GM12878 (cell line): ENCODE data around the gene AMN. TPM values are rescaled to one million over a fixed set of nuclear protein-coding genes. Genes with fewer than 3 reads are reported as not detected.

Experiments
- ATAC-seq: fragments of 200-7000 bp; cut with Tn5 transposase; 3 replicates; pipeline ENCODE4 v1.9.1; 2020; ENCODE audit warnings: mild to moderate bottlenecking, moderate library complexity
- BruUV-seq: library from RNA; stranded (reverse); fragments of 400-500 nt; replicated peaks from 2 replicates; lab custom pipeline; 2021; lab: Mats Ljungman, UMichigan
- CTCF ChIA-PET: fragments of 300-600 bp; sonication (Branson Sonifier 250); formaldehyde crosslinking; extraction: SDS; loops from one replicate; lab custom pipeline; 2021; ENCODE audit warnings: inconsistent platforms; lab: Yijun Ruan, JAX
- POLR2A ChIA-PET: fragments of 350-600 bp; formaldehyde crosslinking; extraction: SDS; loops from one replicate; lab custom pipeline; 2021; ENCODE audit warnings: inconsistent platforms; lab: Charles Lee
- RAD21 ChIA-PET: fragments of 300-600 bp; sonication (Branson Sonifier 250); formaldehyde crosslinking; loops from one replicate; lab custom pipeline; 2023; ENCODE audit warnings: antibody characterized with exemption; ENCODE audit not compliant: unreplicated experiment; lab: Charles Lee
- SMC1A ChIA-PET: fragments of 300-600 bp; sonication (Branson Sonifier 250); formaldehyde crosslinking; loops from one replicate; lab custom pipeline; 2023; ENCODE audit not compliant: unreplicated experiment, uncharacterized antibody; lab: Charles Lee
- DNase-seq: peaks from one replicate; pipeline ENCODE4 v3.0.0-alpha.2; 2011; ENCODE audit warnings: low read depth, low spot score
- FAIRE-seq: peaks from 3 replicates; lab custom pipeline; 2011; peaks lifted over from hg19 to GRCh38; lab: Jason Lieb, UNC
- H2AFZ ChIP-seq: 2 replicates; pipeline ENCODE4 v1.6.0; 2011; ENCODE audit warnings: low read depth, low read length, control low read depth; ENCODE audit not compliant: control insufficient read depth
- H3K27ac ChIP-seq: 2 replicates; pipeline ENCODE4 v1.5.1; 2011; ENCODE audit warnings: control low read depth; ENCODE audit not compliant: control insufficient read depth, insufficient read depth
- H3K27me3 ChIP-seq, 2 experiments: replicated peaks in 1 of 2; 2 replicates each; pipeline versions ENCODE4 v1.6.0 to v1.6.1; 2011; ENCODE audit warnings: low read length in 1 of 2; ENCODE audit not compliant: control insufficient read depth in 2 of 2, insufficient read depth in 2 of 2
- H3K36me3 ChIP-seq, 2 experiments: 2 replicates each; pipeline ENCODE4 v1.5.1; 2011; ENCODE audit warnings: low read length in 1 of 2; ENCODE audit not compliant: control insufficient read depth in 2 of 2, insufficient read depth in 2 of 2
- H3K4me1 ChIP-seq: 2 replicates; pipeline ENCODE4 v1.6.1; 2011; ENCODE audit warnings: mild to moderate bottlenecking, low read length, moderate library complexity, mixed read lengths; ENCODE audit not compliant: control insufficient read depth, insufficient read depth
- H3K4me2 ChIP-seq: 2 replicates; pipeline ENCODE4 v1.6.0; 2011; ENCODE audit warnings: control low read depth; ENCODE audit not compliant: control insufficient read depth, insufficient read depth
- H3K4me3 ChIP-seq: fragments of 200-600 bp; sonication (generic); 2 replicates; pipeline ENCODE4 v1.5.1; 2016
- H3K79me2 ChIP-seq: 2 replicates; pipeline ENCODE4 v1.6.0; 2011; ENCODE audit warnings: low read length; ENCODE audit not compliant: control insufficient read depth, insufficient read depth
- H3K9ac ChIP-seq: 2 replicates; pipeline ENCODE4 v1.8.0; 2011; ENCODE audit warnings: low read length, control low read depth, mixed read lengths; ENCODE audit not compliant: control insufficient read depth, insufficient read depth
- H3K9me3 ChIP-seq: replicated peaks from 3 replicates; pipeline ENCODE4 v1.5.1; 2011; ENCODE audit warnings: mild to moderate bottlenecking, low read length; ENCODE audit not compliant: control insufficient read depth, insufficient read depth
- H4K20me1 ChIP-seq: 2 replicates; pipeline ENCODE4 v1.6.0; 2011; ENCODE audit not compliant: control insufficient read depth, insufficient read depth
- BCL11A ChIP-seq: IDR thresholded peaks from 2 replicates; pipeline ENCODE4 v1.6.1; 2011; ENCODE audit warnings: low read depth, low read length
- BMI1 ChIP-seq: fragments of 450-650 bp; IDR thresholded peaks from 2 replicates; pipeline ENCODE4 v1.6.1; 2016; ENCODE audit warnings: mild to moderate bottlenecking, moderate library complexity, borderline replicate concordance
- CREM ChIP-seq: IDR thresholded peaks from 2 replicates; pipeline ENCODE4 v1.6.1; 2014; ENCODE audit warnings: antibody characterized with exemption, low read depth
- CUX1 ChIP-seq: IDR thresholded peaks from 2 replicates; pipeline ENCODE4 v1.6.1; 2012; ENCODE audit warnings: improper control_type of control experiment, low read depth, low read length; ENCODE audit not compliant: insufficient replicate concordance
- ESRRA ChIP-seq: IDR thresholded peaks from 2 replicates; pipeline ENCODE4 v1.6.1; 2012; ENCODE audit warnings: mild to moderate bottlenecking, low read length, improper control_type of control experiment
- EZH2 ChIP-seq: IDR thresholded peaks from 2 replicates; pipeline ENCODE4 v1.6.1; 2012; ENCODE audit warnings: low read depth, mild to moderate bottlenecking, control low read depth, inconsistent platforms, low read length, borderline replicate concordance; ENCODE audit not compliant: control insufficient read depth
- HCFC1 ChIP-seq: fragments of 150-350 bp; IDR thresholded peaks from 2 replicates; pipeline ENCODE4 v1.6.1; 2014; ENCODE audit warnings: low read length
- IRF4 ChIP-seq: IDR thresholded peaks from 2 replicates; pipeline ENCODE4 v1.6.1; 2011; ENCODE audit warnings: low read depth, low read length
- JUND ChIP-seq: IDR thresholded peaks from 2 replicates; pipeline ENCODE4 v1.6.1; 2012; ENCODE audit warnings: low read depth, mild to moderate bottlenecking, low read length, improper control_type of control experiment, moderate library complexity
- MXI1 ChIP-seq: fragments of 150-350 bp; IDR thresholded peaks from 2 replicates; pipeline ENCODE4 v1.6.1; 2011; ENCODE audit warnings: low read depth, mild to moderate bottlenecking, inconsistent platforms, low read length, improper control_type of control experiment
- MYC ChIP-seq: IDR thresholded peaks from 2 replicates; pipeline ENCODE4 v1.6.1; 2011; ENCODE audit warnings: mild to moderate bottlenecking, low read length, moderate library complexity, inconsistent platforms; ENCODE audit not compliant: insufficient read depth, insufficient replicate concordance, insufficient read length, severe bottlenecking
- NR2F1 ChIP-seq: fragments of 450-650 bp; conservative IDR thresholded peaks from 2 replicates; pipeline ENCODE4 v1.6.1; 2017; ENCODE audit warnings: mild to moderate bottlenecking
- RCOR1 ChIP-seq: conservative IDR thresholded peaks from 2 replicates; pipeline ENCODE4 v1.6.1; 2012; ENCODE audit warnings: low read depth, low read length, improper control_type of control experiment
- RELA ChIP-seq: fragments of 450-650 bp; IDR thresholded peaks from 2 replicates; pipeline ENCODE4 v1.8.0; 2014; ENCODE audit warnings: borderline replicate concordance; ENCODE audit not compliant: partially characterized antibody
- SP1 ChIP-seq: IDR thresholded peaks from one replicate; pipeline ENCODE4 v1.6.1; 2011; ENCODE audit warnings: low read depth, low read length
- TBL1XR1 ChIP-seq: IDR thresholded peaks from 2 replicates; pipeline ENCODE4 v1.6.1; 2012; ENCODE audit warnings: low read depth, low read length, improper control_type of control experiment
- WGBS: methylation state at CpG from one replicate; pipeline ENCODE4 v1.1.6; 2016; ENCODE audit warnings: low lambda C conversion rate; ENCODE audit not compliant: insufficient replicate concordance, insufficient coverage; ENCODE audit errors: missing lambda C conversion rate; 5-methylcytosine and 5-hydroxymethylcytosine counted together
- in situ Hi-C: fragments of 300-500 bp; cut with MboI; formaldehyde crosslinking; loops from 9 replicates; pipeline ENCODE4 v1.14.3; 2018; ENCODE audit warnings: mixed read lengths
- intact Hi-C: fragments of 100-400 bp; cut with micrococcal nuclease; formaldehyde crosslinking; loops from one replicate; pipeline ENCODE4 v1.14.2; 2022; ENCODE audit not compliant: unreplicated experiment
- polyA plus RNA-seq, 11 experiments: library from polyadenylated mRNA; depleted of rRNA in 4 of 11; unstranded in 6 of 11; stranded (reverse) in 5 of 11; fragments of >200 nt; fragmentation: Nextera tagmentation in 4 of 11; fragmentation: Illumina TruSeq in 1 of 11; extraction: Ambion mirVana in 4 of 11; extraction: Trizol in 1 of 11; gene quantifications; 1 replicate in 1 of 11; 2 replicates in 10 of 11; pipeline versions ENCODE4 v1.2.1 to v1.2.3, GENCODE V29; 2011 to 2016; ENCODE audit warnings: inconsistent platforms in 2 of 11, missing spikeins in 2 of 11, low read depth in 1 of 11
- total RNA-seq, 4 experiments: library from RNA; depleted of rRNA in 3 of 4; stranded (reverse); fragments of >200 nt in 3 of 4; fragmentation: Illumina TruSeq in 1 of 4; extraction: Trizol in 1 of 4; gene quantifications; 2 replicates each; pipeline versions ENCODE4 v1.2.1 to v1.2.3, GENCODE V29; 2013 to 2021
- TF ChIP-seq, protein P1 (sequence below): fragments of 450-650 bp; IDR thresholded peaks from 2 replicates; pipeline ENCODE4 v1.6.1; 2016; ENCODE audit warnings: mild to moderate bottlenecking

Gene AMN
- total and polyA plus RNA-seq, 10 of the 15 experiments (the other 5 are each of a cell fraction or from before 2014, with no cell fraction given): 0.03 to 0.33 (median 0.11) TPM; not detected in 6

- intact Hi-C loops: no loop called here
- TF ChIP-seq EZH2: no peak
- TF ChIP-seq ESRRA: no peak
- TF ChIP-seq, protein P1, sequence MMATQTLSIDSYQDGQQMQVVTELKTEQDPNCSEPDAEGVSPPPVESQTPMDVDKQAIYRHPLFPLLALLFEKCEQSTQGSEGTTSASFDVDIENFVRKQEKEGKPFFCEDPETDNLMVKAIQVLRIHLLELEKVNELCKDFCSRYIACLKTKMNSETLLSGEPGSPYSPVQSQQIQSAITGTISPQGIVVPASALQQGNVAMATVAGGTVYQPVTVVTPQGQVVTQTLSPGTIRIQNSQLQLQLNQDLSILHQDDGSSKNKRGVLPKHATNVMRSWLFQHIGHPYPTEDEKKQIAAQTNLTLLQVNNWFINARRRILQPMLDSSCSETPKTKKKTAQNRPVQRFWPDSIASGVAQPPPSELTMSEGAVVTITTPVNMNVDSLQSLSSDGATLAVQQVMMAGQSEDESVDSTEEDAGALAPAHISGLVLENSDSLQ: no peak
- TF ChIP-seq TBL1XR1: no peak
- no peak for TF ChIP-seq JUND
- TF ChIP-seq SP1: no peak
- TF ChIP-seq MXI1: no peak
- no peak for TF ChIP-seq RCOR1
- TF ChIP-seq IRF4: no peak
- no peak for TF ChIP-seq CUX1
- TF ChIP-seq CREM: no peak
- TF ChIP-seq NR2F1: no peak
- no peak for TF ChIP-seq BMI1
- no peak for TF ChIP-seq HCFC1
- no peak for TF ChIP-seq RELA
- no peak for TF ChIP-seq MYC
- TF ChIP-seq BCL11A: no peak
- TF ChIP-seq, all 136 proteins: peak for 0
- in situ Hi-C loops: no loop called here
- Histone ChIP-seq H3K27me3 (no peaks in the 10 kb centered on the region), H2AFZ (no peak overlapping the region), H3K9ac (no peak overlapping the region), H4K20me1 (no peaks in the 10 kb centered on the region), H3K79me2 (no peaks in the 10 kb centered on the region), H3K9me3 (no peaks in the 10 kb centered on the region), H3K27ac (no peak overlapping the region), H3K4me3 (no peak overlapping the region), H3K4me2 (no peak overlapping the region), H3K4me1 (no peaks in the 10 kb centered on the region), H3K36me3 (peaks cover 21 to 30% of the 10 kb centered on the region in 2 experiments)
- ChIA-PET SMC1A (interaction anchor here (1.1 to 1.4 kb wide), 2 partner anchors 168 to 281 kb away, joined by 3 read pairs; no protein-coding TSS in a partner anchor), CTCF (interaction anchor here (0.6 to 1.4 kb wide), 5 partner anchors 19 to 281 kb away, joined by 3 to 4 read pairs (median 3); no protein-coding TSS in a partner anchor), RAD21 (interaction anchor here (1.0 to 1.1 kb wide), 2 partner anchors 32 to 276 kb away, joined by 3 to 4 read pairs; no protein-coding TSS in a partner anchor), POLR2A (no interaction called here)
- 87% methylated on average over 17 of the region's 17 CpGs for whole genome bisulfite sequencing
- BruUV-seq: no TSS peak
- DNase-seq (no peak), FAIRE-seq (no peak), ATAC-seq (no peak)
Observed at GRCh38 chr14:102975662-102976061, 53.2 kb downstream of the AMN start.
